SIG-M5 treated with dmso at 0.1 percent for 504 hours (cell line): ENCODE results near the gene COL12A1.
A peak's percentile ranks its signal among the peaks of the same experiment; 100 is the strongest.
"Not testable (repeated sequence)": the region's sequence is repeated elsewhere in the genome, so short reads cannot be mapped to it uniquely, and the experiment has no call there.

ENCODE experiments used
- DNase-seq: peaks from one replicate; lab custom pipeline; 2025; ENCODE audit not compliant: unreplicated experiment; lab: John Stamatoyannopoulos, UW

COL12A1 gene

GRCh38 chr6:75213112-75213511 is 7.3 kb upstream of the COL12A1 start:
- no peak for DNase-seq

GRCh38 chr6:75211920-75212590 is 6.2 kb upstream of the COL12A1 start:
- DNase-seq = no peak

GRCh38 chr6:75210885-75211739 is 5.3 kb upstream of the COL12A1 start:
- peak; percentile 66 for DNase-seq

- no peak for DNase-seq
These were observed 3.4 kb upstream of the COL12A1 start for GRCh38 chr6:75209184-75209723.

- peak; percentile 72 for DNase-seq
These were observed 2.7 kb upstream of the COL12A1 start for GRCh38 chr6:75208298-75209183.

GRCh38 chr6:75206576-75207342 is 906 bp upstream of the COL12A1 start:
- DNase-seq = no peak

GRCh38 chr6:75204959-75205775 is 686 bp downstream of the COL12A1 start:
- no peak for DNase-seq

- DNase-seq = peak; percentile 16
These were observed 1.5 kb downstream of the COL12A1 start for GRCh38 chr6:75204217-75204958.

GRCh38 chr6:75203721-75204120 is 2.1 kb downstream of the COL12A1 start:
- DNase-seq = no peak

- DNase-seq = no peak
These were observed 3.1 kb downstream of the COL12A1 start for GRCh38 chr6:75202676-75203131.

GRCh38 chr6:75201901-75202672 is 3.8 kb downstream of the COL12A1 start:
- no peak for DNase-seq

- no peak for DNase-seq
These were observed 4.8 kb downstream of the COL12A1 start for GRCh38 chr6:75201021-75201420.

- DNase-seq = no peak
These were observed 6.0 kb downstream of the COL12A1 start for GRCh38 chr6:75199889-75200288.

- DNase-seq = no peak
These were observed 9.7 kb downstream of the COL12A1 start for GRCh38 chr6:75196081-75196687.

- DNase-seq = no peak
These were observed 17.5 kb downstream of the COL12A1 start for GRCh38 chr6:75188221-75188925.

GRCh38 chr6:75186581-75186980 is 19.3 kb downstream of the COL12A1 start:
- not testable (repeated sequence) for DNase-seq

GRCh38 chr6:75183099-75183541 is 22.7 kb downstream of the COL12A1 start:
- DNase-seq = no peak
